ENCODE measurements around the gene PPP1R1B.

DNA sequence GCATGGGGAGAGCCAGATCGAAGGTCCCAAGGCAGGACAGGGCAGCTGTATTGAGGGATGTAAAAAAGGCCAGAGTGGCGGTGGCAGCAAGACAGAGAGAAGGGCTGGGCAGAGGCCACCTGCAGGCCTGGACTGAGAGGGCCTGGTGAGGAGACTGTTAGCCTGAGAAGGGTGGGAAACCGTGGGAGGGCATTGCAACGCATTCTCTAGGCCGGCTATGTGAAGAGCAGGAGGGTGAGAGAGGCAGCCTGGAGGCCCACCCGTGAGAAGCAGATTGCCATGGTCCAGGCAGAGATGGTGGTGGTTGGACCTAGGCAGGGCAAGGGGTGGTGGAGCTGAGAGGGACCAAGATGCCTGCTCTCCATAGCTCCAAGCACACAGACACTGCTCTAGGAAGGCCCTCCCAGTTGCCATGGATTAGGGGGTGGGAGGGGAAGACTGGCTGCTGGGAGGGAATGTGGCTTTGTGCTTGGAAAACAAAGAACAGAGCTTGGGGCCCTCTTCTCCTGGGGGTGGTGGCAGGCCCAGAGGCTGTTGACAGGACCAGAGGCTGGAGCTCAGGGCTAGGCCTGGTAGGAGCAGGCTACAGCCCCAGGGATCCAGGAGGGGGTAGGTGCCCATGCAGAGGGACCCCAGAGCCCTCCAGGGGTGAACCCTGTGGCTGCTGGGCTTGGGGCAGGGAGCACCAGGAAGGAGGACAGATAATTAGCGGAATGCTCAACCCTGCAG, 26.0 kb downstream of the PPP1R1B start:
- TF ChIP-seq, protein P1, sequence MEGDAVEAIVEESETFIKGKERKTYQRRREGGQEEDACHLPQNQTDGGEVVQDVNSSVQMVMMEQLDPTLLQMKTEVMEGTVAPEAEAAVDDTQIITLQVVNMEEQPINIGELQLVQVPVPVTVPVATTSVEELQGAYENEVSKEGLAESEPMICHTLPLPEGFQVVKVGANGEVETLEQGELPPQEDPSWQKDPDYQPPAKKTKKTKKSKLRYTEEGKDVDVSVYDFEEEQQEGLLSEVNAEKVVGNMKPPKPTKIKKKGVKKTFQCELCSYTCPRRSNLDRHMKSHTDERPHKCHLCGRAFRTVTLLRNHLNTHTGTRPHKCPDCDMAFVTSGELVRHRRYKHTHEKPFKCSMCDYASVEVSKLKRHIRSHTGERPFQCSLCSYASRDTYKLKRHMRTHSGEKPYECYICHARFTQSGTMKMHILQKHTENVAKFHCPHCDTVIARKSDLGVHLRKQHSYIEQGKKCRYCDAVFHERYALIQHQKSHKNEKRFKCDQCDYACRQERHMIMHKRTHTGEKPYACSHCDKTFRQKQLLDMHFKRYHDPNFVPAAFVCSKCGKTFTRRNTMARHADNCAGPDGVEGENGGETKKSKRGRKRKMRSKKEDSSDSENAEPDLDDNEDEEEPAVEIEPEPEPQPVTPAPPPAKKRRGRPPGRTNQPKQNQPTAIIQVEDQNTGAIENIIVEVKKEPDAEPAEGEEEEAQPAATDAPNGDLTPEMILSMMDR (IDR thresholded peaks at IDR 0.05; ENCODE audit: low read length): no peak
- TF ChIP-seq EZH2 (optimal IDR thresholded peaks at IDR 0.05; ENCODE audit: low read depth, low read length): no peak

All from MM.1S (cell line).